HK-2 (cell line): ENCODE measurements around the gene KCNQ1.

Source experiments
- DNase-seq: peaks from one replicate; pipeline ENCODE4 v3.0.0-alpha.2; 2018; ENCODE audit not compliant: unreplicated experiment

Gene KCNQ1

GRCh38 chr11:2663506-2663905 is 218.7 kb downstream of the KCNQ1 start:
- DNase-seq: no peak

DNA sequence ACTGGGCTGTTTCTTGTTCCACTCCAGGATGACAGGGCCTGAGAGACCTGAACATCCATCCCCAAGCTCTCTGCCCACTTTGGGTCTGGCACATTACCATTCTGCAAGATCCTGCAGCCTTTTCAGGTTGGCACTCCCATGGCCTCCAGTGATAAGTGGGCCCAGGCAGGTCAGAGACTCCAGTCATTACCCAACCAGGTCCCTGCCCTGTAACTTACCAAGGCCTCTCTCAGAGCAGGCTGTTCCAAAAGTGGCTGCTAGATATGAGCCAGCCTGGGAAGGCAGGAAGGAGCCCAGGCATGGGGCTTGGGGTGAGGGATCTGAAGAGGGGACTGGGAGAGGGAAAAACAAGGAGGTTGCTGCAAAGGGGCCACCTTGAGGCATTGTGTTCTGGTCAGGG is 219.1 kb downstream of the KCNQ1 start:
- no peak for DNase-seq

- DNase-seq: no peak
Observed at GRCh38 chr11:2664376-2664775, 219.6 kb downstream of the KCNQ1 start.

DNA sequence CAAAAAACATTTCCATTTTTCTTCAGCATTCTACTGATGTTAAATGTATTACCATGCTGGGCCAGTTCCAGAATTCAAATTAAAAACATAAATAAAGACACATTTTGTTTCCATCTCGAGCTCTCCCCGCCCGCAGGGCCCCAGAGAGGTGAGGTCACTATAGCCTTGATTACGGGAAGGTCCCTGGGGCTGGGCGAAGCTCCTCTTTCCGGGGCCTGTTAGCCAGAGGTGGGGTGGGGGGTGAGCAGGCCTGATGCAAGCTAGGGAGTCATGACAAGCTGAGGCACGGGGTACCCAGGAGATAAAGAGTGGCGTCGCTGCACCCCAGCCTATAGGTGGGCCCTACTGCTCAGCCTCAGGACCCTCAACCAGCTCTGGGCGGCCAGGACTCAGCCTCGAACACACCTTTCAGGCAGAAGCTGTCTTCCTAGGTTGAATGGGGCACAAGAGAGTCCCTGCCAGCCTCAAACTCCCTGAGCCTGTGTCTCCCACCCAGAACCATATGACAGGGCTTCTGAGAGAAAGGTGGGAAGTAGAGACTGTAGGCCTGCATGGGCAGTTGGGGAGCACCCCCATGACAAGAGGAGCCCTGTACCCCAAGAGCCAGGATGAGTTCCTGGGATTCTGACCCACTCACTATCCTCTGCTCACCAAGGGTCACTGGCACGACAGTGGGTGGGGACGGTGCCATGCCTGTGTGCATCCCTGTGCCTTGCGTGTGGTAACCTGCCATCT is 220.2 kb downstream of the KCNQ1 start:
- no peak for DNase-seq

DNA sequence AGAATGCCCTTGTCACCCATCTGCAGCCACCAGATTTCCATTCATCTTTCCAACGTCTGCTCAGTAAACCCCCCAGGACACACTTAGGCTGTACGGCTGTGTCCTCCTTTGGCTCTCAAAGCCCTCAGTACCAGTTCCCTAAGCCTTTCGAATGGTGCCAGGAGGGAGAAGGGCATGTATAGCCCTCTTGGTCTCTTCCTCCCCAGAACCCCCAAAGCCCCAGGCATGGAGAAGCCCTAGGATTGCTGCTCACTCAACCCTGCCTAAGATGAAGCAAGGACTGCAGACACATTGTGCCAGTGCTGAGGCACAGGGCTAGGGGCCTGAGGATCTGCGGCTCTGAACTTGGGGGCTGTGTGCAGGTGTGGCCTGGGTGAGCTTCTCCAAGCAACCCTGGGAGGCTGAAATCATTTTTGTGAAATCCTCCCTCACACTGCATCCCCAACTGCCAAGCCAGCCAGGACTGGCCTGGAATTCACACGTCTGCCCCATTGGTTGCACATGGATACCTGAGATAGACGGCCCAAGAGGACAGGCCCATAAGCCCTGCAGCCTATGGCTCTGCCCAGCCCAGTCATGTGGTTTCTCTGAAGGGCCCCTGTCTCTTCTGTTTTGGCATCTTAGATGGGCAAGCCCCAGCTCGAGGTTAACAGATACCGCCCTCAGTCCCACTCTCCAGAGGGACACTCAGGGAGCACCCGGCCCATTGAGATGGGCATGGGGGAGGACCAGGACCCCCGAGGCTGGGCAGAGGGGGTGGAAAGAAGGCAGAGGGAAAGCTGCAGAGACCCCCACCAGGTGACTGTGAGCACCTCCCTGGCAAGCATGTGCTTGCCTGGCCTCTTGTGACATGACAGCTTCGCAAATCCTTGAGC is 221.0 kb downstream of the KCNQ1 start:
- no peak for DNase-seq

GRCh38 chr11:2666401-2666741 is 221.6 kb downstream of the KCNQ1 start:
- no peak for DNase-seq

DNA sequence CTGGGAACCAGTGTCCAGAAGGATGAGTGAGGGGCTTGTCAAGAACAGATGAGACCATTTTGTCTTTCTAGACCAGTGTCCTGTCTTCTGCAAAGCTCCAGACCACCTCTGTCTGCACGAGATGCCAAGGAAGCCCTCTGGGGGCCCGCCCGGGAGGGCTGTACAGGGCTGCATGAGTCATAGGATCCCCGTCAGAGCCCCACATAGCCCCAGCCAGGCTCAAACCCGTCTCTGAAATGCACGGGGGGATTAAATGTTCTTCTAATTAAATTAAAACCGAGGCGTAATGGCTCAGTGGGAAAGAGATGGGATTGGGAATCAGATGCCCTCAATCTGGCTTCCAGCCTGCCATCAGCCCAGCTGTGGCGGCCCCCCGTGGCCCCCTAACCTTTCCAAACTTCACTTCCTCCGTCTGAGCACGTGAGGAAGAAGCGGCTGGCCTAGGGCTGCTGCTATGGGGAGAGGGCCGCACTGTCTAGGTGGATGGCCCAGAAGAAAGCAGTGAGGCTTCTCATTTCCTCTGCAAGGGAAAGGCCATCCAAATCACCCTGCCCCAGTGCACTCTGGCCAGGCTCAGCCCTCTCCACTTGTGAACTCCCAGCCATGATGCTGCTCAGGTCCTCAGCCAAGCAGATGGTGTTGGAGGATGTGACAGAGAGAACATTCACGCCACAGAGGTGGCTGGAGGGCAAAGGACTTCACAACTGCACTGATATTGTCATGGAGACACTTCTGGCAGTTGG is 222.2 kb downstream of the KCNQ1 start:
- no peak for DNase-seq

DNA sequence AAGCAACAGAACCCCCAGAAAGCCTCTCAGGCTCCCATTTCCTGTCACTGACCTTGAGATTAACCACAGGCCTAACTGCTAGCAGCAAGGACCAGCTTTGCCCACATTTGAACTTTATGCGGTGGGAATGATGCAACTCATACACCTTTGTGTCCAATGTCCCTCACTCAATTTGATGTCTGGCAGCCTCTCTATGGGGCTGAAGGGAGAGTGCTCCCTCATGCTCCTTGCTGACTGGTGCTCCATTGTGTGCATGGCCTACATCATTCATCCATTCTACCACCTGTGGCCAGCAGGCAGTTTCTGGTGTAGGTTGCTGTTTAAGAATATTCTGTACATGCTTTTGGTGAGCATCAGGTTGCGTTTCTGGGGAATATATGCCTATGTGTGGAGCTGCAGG is 223.1 kb downstream of the KCNQ1 start:
- DNase-seq: no peak

DNA sequence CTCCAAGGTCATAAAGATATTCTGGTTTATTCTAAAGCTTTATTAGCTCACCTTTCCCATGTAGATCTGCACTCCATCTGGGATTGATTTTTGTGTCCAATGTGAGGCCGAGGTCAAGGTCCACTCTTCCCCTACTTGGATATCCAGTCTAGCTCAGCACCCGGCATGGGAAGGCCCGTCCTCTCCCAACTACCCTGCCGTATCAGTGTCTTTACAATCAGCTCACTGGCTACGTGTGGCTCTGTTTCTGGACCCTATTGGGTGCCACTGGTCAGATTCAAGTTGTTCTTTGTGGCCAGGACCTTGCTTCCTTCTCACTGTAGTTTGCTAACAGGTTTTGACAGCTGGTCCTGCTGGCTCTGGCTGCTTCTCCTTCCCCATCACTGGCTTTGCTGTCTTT is 224.1 kb downstream of the KCNQ1 start:
- DNase-seq: no peak

DNA sequence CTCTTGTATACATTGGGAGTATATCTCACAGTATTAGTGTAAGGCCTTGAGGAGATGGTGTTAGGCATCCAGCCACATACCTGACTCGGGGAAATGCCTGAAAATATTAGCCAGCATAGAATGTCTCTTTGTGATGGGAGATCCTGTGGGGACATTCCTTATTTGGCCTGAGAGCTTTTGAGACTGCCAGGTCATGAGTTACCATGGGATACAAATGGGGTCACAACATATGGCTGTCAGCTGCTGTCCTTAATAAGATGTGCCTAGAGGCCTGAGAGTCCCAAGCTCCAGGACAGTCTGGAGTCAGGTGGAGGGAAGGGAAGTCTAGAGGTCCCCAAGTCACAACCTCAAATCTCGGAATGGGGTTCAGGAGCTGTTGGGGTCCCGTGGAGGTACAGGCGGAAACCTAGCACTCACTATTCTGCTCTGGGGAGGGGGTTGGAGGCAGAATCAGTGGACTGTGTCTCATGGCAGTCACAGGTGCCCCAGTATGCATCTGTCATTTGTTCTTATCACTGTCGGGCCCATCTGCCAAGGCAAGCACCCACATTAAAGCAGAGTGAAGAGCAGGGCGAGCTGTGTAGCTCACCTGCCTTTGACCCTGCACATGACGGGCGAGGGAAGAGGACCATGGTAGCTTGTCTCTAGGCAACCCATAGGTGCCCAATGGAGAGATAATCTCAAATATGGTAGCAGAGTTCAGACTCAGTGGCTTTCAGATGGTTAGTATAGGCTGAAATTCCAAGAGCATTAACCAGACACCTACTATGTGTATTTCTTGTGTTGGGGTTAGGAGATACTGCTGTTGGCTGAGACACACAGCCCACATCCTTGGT is 225.0 kb downstream of the KCNQ1 start:
- no peak for DNase-seq

GRCh38 chr11:2670541-2671100 is 225.8 kb downstream of the KCNQ1 start:
- no peak for DNase-seq

DNA sequence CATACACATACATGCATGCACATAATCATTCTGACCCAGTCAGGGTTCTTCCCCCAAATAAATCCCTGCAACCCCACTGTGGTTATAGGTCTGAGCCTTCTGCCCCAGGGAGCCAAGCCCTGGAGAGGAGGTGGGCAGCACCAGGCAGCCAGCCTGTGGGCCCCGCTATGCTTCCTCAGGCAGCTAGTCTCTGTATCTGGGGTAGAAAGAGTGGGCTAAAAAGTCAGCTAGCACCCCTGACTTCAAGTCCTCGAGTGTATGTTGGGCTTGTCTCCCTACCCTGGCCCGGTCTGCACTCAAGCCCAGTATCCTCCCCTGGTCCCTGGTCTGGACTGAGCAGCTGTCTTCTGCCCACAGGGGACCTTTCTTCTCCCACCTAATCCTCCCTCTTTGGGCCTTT is 226.9 kb downstream of the KCNQ1 start:
- no peak for DNase-seq

GRCh38 chr11:2672553-2673249 is 227.9 kb downstream of the KCNQ1 start:
- no peak for DNase-seq

DNA sequence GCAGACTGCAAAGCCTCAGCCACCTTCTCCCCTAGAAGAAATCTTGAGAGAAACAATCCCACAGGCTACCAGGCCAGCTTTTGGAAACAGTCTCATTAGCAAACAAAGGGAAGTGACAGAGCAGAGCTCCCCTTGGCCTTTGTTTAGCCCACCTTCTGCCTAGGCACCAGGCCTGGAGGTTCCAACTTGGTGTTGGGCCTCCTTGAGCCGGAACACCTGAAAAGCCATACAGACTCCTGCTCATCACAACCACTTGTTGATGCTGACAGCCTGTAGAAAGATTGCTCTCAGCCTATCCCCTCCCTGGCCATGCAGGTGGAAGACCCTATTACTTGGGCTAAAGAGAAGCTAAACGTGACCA is 228.4 kb downstream of the KCNQ1 start:
- no peak for DNase-seq

- DNase-seq: no peak
Observed at GRCh38 chr11:2673871-2674471, 229.2 kb downstream of the KCNQ1 start.

DNA sequence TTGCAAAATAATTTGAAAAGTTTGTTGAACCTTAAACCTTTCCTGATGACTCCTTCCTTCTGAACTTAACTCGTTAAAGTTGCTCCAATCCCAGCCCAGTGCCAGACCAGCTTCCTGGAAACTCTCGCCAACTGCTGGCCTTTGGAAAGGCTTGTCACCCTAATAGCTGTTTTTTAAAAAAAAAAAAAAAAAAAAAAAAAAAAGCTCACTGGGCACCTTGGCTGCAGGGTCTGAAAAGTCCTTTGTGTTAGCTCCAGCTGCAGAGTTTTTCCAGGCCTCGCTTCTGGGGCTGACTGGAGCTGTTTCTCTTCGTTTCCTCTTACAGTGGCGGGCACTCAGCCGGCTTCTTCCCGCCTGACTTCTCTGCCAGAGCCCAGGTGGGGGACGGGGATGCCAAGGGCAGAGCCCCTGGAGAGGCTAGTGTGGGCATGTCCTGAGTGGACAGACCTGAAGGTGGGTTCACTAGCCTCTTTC is 229.9 kb downstream of the KCNQ1 start:
- no peak for DNase-seq

GRCh38 chr11:2675540-2675939 is 230.7 kb downstream of the KCNQ1 start:
- DNase-seq: no peak

DNA sequence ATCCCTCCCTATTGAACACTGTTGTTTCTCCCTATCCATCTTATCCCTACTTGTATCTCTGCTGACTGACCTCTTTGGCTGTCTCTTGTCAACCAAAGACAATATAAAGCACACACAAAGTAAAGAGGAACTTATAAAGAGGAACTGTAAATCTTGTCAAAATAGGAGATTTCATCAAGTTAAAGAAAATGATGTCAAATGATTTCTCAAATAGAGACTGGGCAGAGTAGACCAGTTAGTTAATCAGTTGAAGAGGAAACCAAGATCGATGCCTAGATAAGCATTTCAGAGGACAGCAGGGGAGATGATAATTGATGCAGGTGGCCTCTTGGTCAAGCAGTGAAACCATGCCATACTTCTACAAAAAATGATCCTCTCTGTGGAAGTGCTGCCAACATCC is 232.3 kb downstream of the KCNQ1 start:
- no peak for DNase-seq

GRCh38 chr11:2678396-2678795 is 233.6 kb downstream of the KCNQ1 start:
- DNase-seq: no peak

- DNase-seq: no peak
Observed at GRCh38 chr11:2679011-2679676, 234.3 kb downstream of the KCNQ1 start.
